IMR-90 (cell line): ENCODE measurements around the gene RIPPLY1. TPM values are rescaled to one million over a fixed set of nuclear protein-coding genes. Genes with fewer than 3 reads are reported as not detected.

ENCODE experiments used
- ATAC-seq: fragments of 200-7000 bp; cut with Tn5 transposase; 2 replicates; pipeline ENCODE4 v1.9.1; 2020; ENCODE audit warnings: low read depth, mild to moderate bottlenecking, moderate library complexity
- BruUV-seq: library from RNA; stranded (reverse); fragments of 400-500 nt; replicated peaks from 2 replicates; lab custom pipeline; 2021; lab: Mats Ljungman, UMichigan
- CTCF ChIA-PET: fragments of 300-600 bp; formaldehyde crosslinking; extraction: SDS; loops from one replicate; lab custom pipeline; 2021; ENCODE audit warnings: antibody characterized with exemption; lab: Yijun Ruan, JAX
- POLR2A ChIA-PET: fragments of 300-600 bp; sonication (Branson Sonifier 250); formaldehyde crosslinking; loops from one replicate; lab custom pipeline; 2022; ENCODE audit warnings: antibody characterized with exemption; ENCODE audit not compliant: unreplicated experiment; lab: Charles Lee
- DNase-seq: peaks from one replicate; pipeline ENCODE4 v3.0.0; 2013
- H2AFZ ChIP-seq: replicated peaks from 2 replicates; pipeline ENCODE3; 2013; ENCODE audit warnings: low read length, mild to moderate bottlenecking; ENCODE audit not compliant: poor library complexity
- H2AK5ac ChIP-seq: 2 replicates; pipeline ENCODE4 v1.6.1; 2013; ENCODE audit warnings: low read depth, low read length, inconsistent platforms
- H2AK9ac ChIP-seq: replicated peaks from 2 replicates; pipeline ENCODE3; 2013; ENCODE audit warnings: mild to moderate bottlenecking, low read depth, low read length, moderate library complexity; ENCODE audit not compliant: poor library complexity
- H2BK120ac ChIP-seq: 2 replicates; pipeline ENCODE4 v1.6.1; 2013; ENCODE audit warnings: low read depth, low read length, inconsistent platforms
- H2BK15ac ChIP-seq: 3 replicates; pipeline ENCODE4 v1.6.1; 2013; ENCODE audit warnings: low read depth, low read length, inconsistent platforms
- H2BK20ac ChIP-seq: 2 replicates; pipeline ENCODE4 v1.6.1; 2013; ENCODE audit warnings: low read depth, mild to moderate bottlenecking, inconsistent platforms, low read length, moderate library complexity
- H2BK5ac ChIP-seq: 2 replicates; pipeline ENCODE4 v1.6.1; 2013; ENCODE audit warnings: mild to moderate bottlenecking, low read depth, low read length, inconsistent platforms; ENCODE audit not compliant: poor library complexity, severe bottlenecking
- H3K14ac ChIP-seq: replicated peaks from 2 replicates; pipeline ENCODE4 v1.6.1; 2013; ENCODE audit warnings: low read depth, low read length, inconsistent platforms
- H3K18ac ChIP-seq: 2 replicates; pipeline ENCODE4 v1.6.1; 2013; ENCODE audit warnings: low read depth, low read length, control low read depth
- H3K23ac ChIP-seq: 2 replicates; pipeline ENCODE4 v1.6.1; 2013; ENCODE audit warnings: low read depth, low read length, inconsistent platforms
- H3K27ac ChIP-seq: 2 replicates; pipeline ENCODE4 v1.5.1; 2013; ENCODE audit warnings: mild to moderate bottlenecking, control low read depth, low read length; ENCODE audit not compliant: insufficient read depth
- H3K27me3 ChIP-seq: 2 replicates; pipeline ENCODE4 v1.6.1; 2013; ENCODE audit warnings: low read length; ENCODE audit not compliant: control insufficient read depth, insufficient read depth
- H3K36me3 ChIP-seq: 2 replicates; pipeline ENCODE4 v1.6.1; 2013; ENCODE audit warnings: low read length, mixed read lengths; ENCODE audit not compliant: control insufficient read depth, insufficient read depth
- H3K4ac ChIP-seq: 2 replicates; pipeline ENCODE4 v1.6.1; 2013; ENCODE audit warnings: low read depth, low read length, inconsistent platforms
- H3K4me1 ChIP-seq: 2 replicates; pipeline ENCODE4 v1.6.1; 2013; ENCODE audit warnings: low read length, mixed read lengths; ENCODE audit not compliant: control insufficient read depth, insufficient read depth
- H3K4me2 ChIP-seq: 2 replicates; pipeline ENCODE4 v1.6.1; 2013; ENCODE audit warnings: low read depth, mild to moderate bottlenecking, control low read depth, low read length, moderate library complexity
- H3K4me3 ChIP-seq: 2 replicates; pipeline ENCODE4 v1.5.1; 2013; ENCODE audit warnings: low read depth, mild to moderate bottlenecking, control low read depth, low read length, moderate library complexity; ENCODE audit not compliant: insufficient read depth
- H3K56ac ChIP-seq: 2 replicates; pipeline ENCODE4 v1.6.1; 2013; ENCODE audit warnings: low read length, inconsistent platforms; ENCODE audit not compliant: insufficient read depth; ENCODE audit errors: extremely low read depth
- H3K79me1 ChIP-seq, 2 experiments: 2 replicates each; pipeline ENCODE4 v1.6.1; 2013; ENCODE audit warnings: low read length in 2 of 2, inconsistent platforms in 1 of 2, low read depth in 1 of 2
- H3K9ac ChIP-seq: 2 replicates; pipeline ENCODE4 v1.6.1; 2013; ENCODE audit warnings: low read depth, low read length, control low read depth
- H3K9me1 ChIP-seq: 2 replicates; pipeline ENCODE4 v1.6.1; 2013; ENCODE audit warnings: low read length, inconsistent platforms; ENCODE audit not compliant: insufficient read depth
- H3K9me3 ChIP-seq: 2 replicates; pipeline ENCODE4 v1.6.1; 2013; ENCODE audit warnings: low read length; ENCODE audit not compliant: control insufficient read depth, insufficient read depth
- H4K20me1 ChIP-seq: 2 replicates; pipeline ENCODE4 v1.6.1; 2013; ENCODE audit warnings: low read length, inconsistent platforms; ENCODE audit not compliant: insufficient read depth
- H4K5ac ChIP-seq: 2 replicates; pipeline ENCODE4 v1.6.1; 2013; ENCODE audit warnings: mild to moderate bottlenecking, low read depth, low read length, control low read depth
- H4K8ac ChIP-seq, 2 experiments: 2 replicates each; pipeline ENCODE4 v1.6.1; 2013; ENCODE audit warnings: low read depth in 2 of 2, low read length in 2 of 2, control low read depth in 1 of 2, inconsistent platforms in 1 of 2
- H4K91ac ChIP-seq: 2 replicates; pipeline ENCODE4 v1.6.1; 2013; ENCODE audit warnings: low read depth, low read length, inconsistent platforms; ENCODE audit not compliant: insufficient read depth
- BHLHE40 ChIP-seq: fragments of 150-350 bp; IDR thresholded peaks from 2 replicates; pipeline ENCODE4 v1.6.1; 2016; ENCODE audit warnings: mild to moderate bottlenecking, low read depth, low read length
- CEBPB ChIP-seq: IDR thresholded peaks from 2 replicates; pipeline ENCODE4 v1.6.1; 2012; ENCODE audit warnings: low read depth, low read length, improper control_type of control experiment
- CHD1 ChIP-seq: IDR thresholded peaks from 2 replicates; pipeline ENCODE4 v1.6.1; 2012; ENCODE audit warnings: low read depth, low read length, improper control_type of control experiment
- CTCF ChIP-seq: conservative IDR thresholded peaks from 2 replicates; pipeline ENCODE4 v1.5.1; 2012; ENCODE audit warnings: mild to moderate bottlenecking, low read depth, low read length, improper control_type of control experiment
- FOS ChIP-seq: fragments of 150-350 bp; IDR thresholded peaks from 2 replicates; pipeline ENCODE4 v1.6.1; 2016; ENCODE audit warnings: low read depth, low read length
- MAFK ChIP-seq: IDR thresholded peaks from 2 replicates; pipeline ENCODE4 v1.6.1; 2012; ENCODE audit warnings: low read depth, low read length, improper control_type of control experiment
- MAZ ChIP-seq: IDR thresholded peaks from 2 replicates; pipeline ENCODE4 v1.6.1; 2012; ENCODE audit warnings: low read depth, mild to moderate bottlenecking, low read length, improper control_type of control experiment, moderate library complexity, borderline replicate concordance
- MXI1 ChIP-seq: IDR thresholded peaks from 2 replicates; pipeline ENCODE4 v1.6.1; 2012; ENCODE audit warnings: low read depth, mild to moderate bottlenecking, low read length, moderate library complexity, borderline replicate concordance
- NFE2L2 ChIP-seq: fragments of 150-350 bp; IDR thresholded peaks from 2 replicates; pipeline ENCODE4 v1.6.1; 2016; ENCODE audit warnings: low read depth, mild to moderate bottlenecking, low read length
- POLR2A ChIP-seq: IDR thresholded peaks from 2 replicates; pipeline ENCODE4 v1.6.1; 2012; ENCODE audit warnings: mild to moderate bottlenecking, low read depth, low read length
- RAD21 ChIP-seq: IDR thresholded peaks from 2 replicates; pipeline ENCODE4 v1.6.1; 2012; ENCODE audit warnings: low read length, improper control_type of control experiment
- RCOR1 ChIP-seq: IDR thresholded peaks from 2 replicates; pipeline ENCODE4 v1.6.1; 2012; ENCODE audit warnings: mild to moderate bottlenecking, low read length, improper control_type of control experiment; ENCODE audit not compliant: insufficient replicate concordance
- RFX5 ChIP-seq: IDR thresholded peaks from 2 replicates; pipeline ENCODE4 v1.8.0; 2012; ENCODE audit warnings: low read depth, mild to moderate bottlenecking, low read length, moderate library complexity
- SMC3 ChIP-seq: fragments of 150-350 bp; IDR thresholded peaks from 2 replicates; pipeline ENCODE4 v1.6.1; 2016; ENCODE audit warnings: low read depth, mild to moderate bottlenecking, antibody characterized with exemption, low read length, moderate library complexity
- WGBS, 2 experiments: methylation state at CpG; one replicate each; pipeline versions ENCODE4 v1.1.5 to v1.1.7; 2013; ENCODE audit warnings: missing lambda C conversion rate in 2 of 2; ENCODE audit not compliant: insufficient read length in 1 of 2; ENCODE audit errors: extremely low coverage in 2 of 2; 5-methylcytosine and 5-hydroxymethylcytosine counted together
- dilution Hi-C: fragments of 300-500 bp; cut with HindIII; formaldehyde crosslinking; loops from one replicate; pipeline ENCODE4 v1.14.3; 2018; ENCODE audit warnings: low sequenced_read_pairs; ENCODE audit not compliant: unreplicated experiment
- in situ Hi-C: fragments of 300-500 bp; cut with MboI; formaldehyde crosslinking; loops from 3 replicates; pipeline ENCODE4 v1.14.3; 2019; ENCODE audit warnings: low sequenced_read_pairs, inconsistent platforms, mixed read lengths
- intact Hi-C: fragments of 100-400 bp; cut with micrococcal nuclease; formaldehyde crosslinking; loops from 2 replicates; pipeline ENCODE4 v1.10.0; 2022
- polyA plus RNA-seq, 3 experiments: library from polyadenylated mRNA; depleted of rRNA; stranded (reverse); fragments of >200 nt; gene quantifications; 2 replicates each; pipeline ENCODE4 v1.2.3, GENCODE V29; 2012; ENCODE audit warnings: low replicate concordance in 1 of 3
- total RNA-seq: library from RNA; depleted of rRNA; stranded (reverse); fragments of >200 nt; gene quantifications from 2 replicates; pipeline ENCODE4 v1.2.3, GENCODE V29; 2012
- TF ChIP-seq, protein P1 (sequence below): fragments of 150-350 bp; IDR thresholded peaks from 2 replicates; pipeline ENCODE4 v1.6.1; 2017; ENCODE audit warnings: mild to moderate bottlenecking, antibody characterized with exemption, low read length, low read depth
- TF ChIP-seq, protein P2 (sequence below): fragments of 150-350 bp; IDR thresholded peaks from 2 replicates; pipeline ENCODE4 v1.6.1; 2016; ENCODE audit warnings: low read depth, mild to moderate bottlenecking, low read length, moderate library complexity, borderline replicate concordance

The RIPPLY1 gene
- total and polyA plus RNA-seq, 2 of the 4 experiments (the other 2 are of a cell fraction), result not detected

DNA sequence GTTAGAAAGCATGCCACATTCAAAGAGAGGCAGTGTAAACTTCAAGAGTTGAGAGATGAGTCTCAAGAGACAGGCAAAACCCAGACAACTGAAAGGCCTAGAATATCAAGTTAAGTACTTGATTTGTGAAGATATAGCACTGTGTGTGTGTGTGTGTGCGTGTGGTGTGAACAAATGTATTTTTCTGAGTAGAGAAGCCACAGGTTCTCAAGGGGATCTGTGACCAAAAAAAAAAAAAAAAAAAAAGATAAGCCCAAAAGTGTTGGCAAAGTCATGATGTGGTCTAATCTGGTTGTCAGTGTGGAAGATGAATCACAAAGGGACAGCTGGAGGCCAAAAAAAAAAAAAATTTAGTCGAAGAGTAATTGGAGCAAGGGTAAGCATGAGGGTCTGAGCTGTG lies 3.9 kb downstream of the RIPPLY1 start:
- dilution Hi-C loops, result no loop called here
- no peak overlapping the region for H3K27ac ChIP-seq
- TF ChIP-seq CHD1 (no peak), MAFK (no peak), RCOR1 (no peak), BHLHE40 (no peak), SMC3 (no peak), MAZ (no peak), RFX5 (no peak), POLR2A (no peak), FOS (no peak), RAD21 (no peak), CTCF (no peak), NFE2L2 (no peak), CEBPB (no peak), MXI1 (no peak)
- TF ChIP-seq, protein P1, sequence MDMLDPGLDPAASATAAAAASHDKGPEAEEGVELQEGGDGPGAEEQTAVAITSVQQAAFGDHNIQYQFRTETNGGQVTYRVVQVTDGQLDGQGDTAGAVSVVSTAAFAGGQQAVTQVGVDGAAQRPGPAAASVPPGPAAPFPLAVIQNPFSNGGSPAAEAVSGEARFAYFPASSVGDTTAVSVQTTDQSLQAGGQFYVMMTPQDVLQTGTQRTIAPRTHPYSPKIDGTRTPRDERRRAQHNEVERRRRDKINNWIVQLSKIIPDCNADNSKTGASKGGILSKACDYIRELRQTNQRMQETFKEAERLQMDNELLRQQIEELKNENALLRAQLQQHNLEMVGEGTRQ, result no peak
- TF ChIP-seq, protein P2, sequence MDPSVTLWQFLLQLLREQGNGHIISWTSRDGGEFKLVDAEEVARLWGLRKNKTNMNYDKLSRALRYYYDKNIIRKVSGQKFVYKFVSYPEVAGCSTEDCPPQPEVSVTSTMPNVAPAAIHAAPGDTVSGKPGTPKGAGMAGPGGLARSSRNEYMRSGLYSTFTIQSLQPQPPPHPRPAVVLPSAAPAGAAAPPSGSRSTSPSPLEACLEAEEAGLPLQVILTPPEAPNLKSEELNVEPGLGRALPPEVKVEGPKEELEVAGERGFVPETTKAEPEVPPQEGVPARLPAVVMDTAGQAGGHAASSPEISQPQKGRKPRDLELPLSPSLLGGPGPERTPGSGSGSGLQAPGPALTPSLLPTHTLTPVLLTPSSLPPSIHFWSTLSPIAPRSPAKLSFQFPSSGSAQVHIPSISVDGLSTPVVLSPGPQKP, result no peak
- no peak overlapping the region for H3K4me2 ChIP-seq
- no peak overlapping the region for H3K23ac ChIP-seq
- H4K91ac ChIP-seq, result no peak overlapping the region
- no peak overlapping the region for H4K8ac ChIP-seq
- 0 out of 2 replicates have a peak, but pooled peaks cover 3% of the 10 kb centered on the region for H3K4me1 ChIP-seq
- intact Hi-C loops, result loop anchor here (10.0 kb wide), 6 partner anchors 126 to 996 kb away; partner anchors contain the start of genes PRPS1 and RBM41
- DNase-seq (no peak), ATAC-seq (no peak)
- no peak overlapping the region for H3K4me3 ChIP-seq
- H2BK20ac ChIP-seq, result no peak overlapping the region
- no peak overlapping the region for H2AK5ac ChIP-seq
- no peak overlapping the region for H2AFZ ChIP-seq
- no peaks in the 10 kb centered on the region for H3K79me1 ChIP-seq
- H2AK9ac ChIP-seq, result no peak overlapping the region
- H2BK15ac ChIP-seq, result no peak overlapping the region
- H3K4ac ChIP-seq, result no peak overlapping the region
- H2BK120ac ChIP-seq, result no peak overlapping the region
- H2BK5ac ChIP-seq, result no peak overlapping the region
- ChIA-PET POLR2A (no interaction called here), CTCF (interaction anchor here (0.6 to 3.0 kb wide), 7 partner anchors 33 to 770 kb away, joined by 3 to 18 read pairs (median 3); no protein-coding TSS in a partner anchor)
- no peak overlapping the region for H3K14ac ChIP-seq
- no peak overlapping the region for H3K9ac ChIP-seq
- no peaks in the 10 kb centered on the region for H4K20me1 ChIP-seq
- H4K5ac ChIP-seq, result no peak overlapping the region
- WGBS, 2 experiments, result 17% methylated on average over 1 of the region's 2 CpGs; no CpG with 5 or more reads in 1 of the 2 experiments
- no TSS peak for BruUV-seq
- no peak overlapping the region for H3K18ac ChIP-seq
- H3K36me3 ChIP-seq, result no peaks in the 10 kb centered on the region
- no peaks in the 10 kb centered on the region for H3K9me3 ChIP-seq
- H3K9me1 ChIP-seq, result peaks cover 11% of the 10 kb centered on the region; the same call in 1 of the 2 replicates
- H3K27me3 ChIP-seq, result peaks cover 11% of the 10 kb centered on the region
- in situ Hi-C loops, result no loop called here
- no peak overlapping the region for H3K56ac ChIP-seq
